Measurements from ENCODE around the gene MVB12B.

GRCh38 chr9:126474206-126474765 lies 147.7 kb downstream of the MVB12B start:
- TF ChIP-seq CTCF (conservative IDR thresholded peaks at IDR 0.05; ENCODE audit: low read depth, low read length) (no peak), RFX5 (IDR thresholded peaks at IDR 0.05; ENCODE audit: low read depth, low read length) (no peak), BHLHE40 (IDR thresholded peaks at IDR 0.05; ENCODE audit: low read depth, low read length) (no peak), CHD1 (IDR thresholded peaks at IDR 0.05; ENCODE audit: low read depth, low read length) (no peak), POLR2A (IDR thresholded peaks at IDR 0.05; ENCODE audit: low read depth, low read length) (no peak), RCOR1 (IDR thresholded peaks at IDR 0.05; ENCODE audit: insufficient replicate concordance, low read length) (no peak), RAD21 (IDR thresholded peaks at IDR 0.05; ENCODE audit: low read length) (no peak)
